ENCODE results near the gene GATAD2A.
"Not testable (repeated sequence)": the region's sequence is repeated elsewhere in the genome, so short reads cannot be mapped to it uniquely, and the experiment has no call there.

GATAD2A gene

GRCh38 chr19:19381007-19381926, 24.2 kb upstream of the GATAD2A start:
- no peak for TF ChIP-seq ZNF274 (IDR thresholded peaks at IDR 0.05; ENCODE audit: low read depth, low read length)
- no peak overlapping the region for H3K4me3 ChIP-seq (ENCODE audit: low read length)

- H3K4me3 ChIP-seq (ENCODE audit: low read length), result no peak overlapping the region
- TF ChIP-seq ZNF274 (IDR thresholded peaks at IDR 0.05; ENCODE audit: low read depth, low read length), result no peak
Measured at GRCh38 chr19:19382118-19382517, 23.4 kb upstream of the GATAD2A start.

GRCh38 chr19:19384486-19384885, 21.0 kb upstream of the GATAD2A start:
- no peak for TF ChIP-seq ZNF274 (IDR thresholded peaks at IDR 0.05; ENCODE audit: low read depth, low read length)
- H3K4me3 ChIP-seq (ENCODE audit: low read length), result peak overlapping the region; percentile 55; the same call in 1 of the 2 replicates

- peak overlapping the region; percentile 98; the same call in 1 of the 2 replicates for H3K4me3 ChIP-seq (ENCODE audit: low read length)
- no peak for TF ChIP-seq ZNF274 (IDR thresholded peaks at IDR 0.05; ENCODE audit: low read depth, low read length)
Measured at GRCh38 chr19:19385131-19385895, 20.2 kb upstream of the GATAD2A start.

- TF ChIP-seq ZNF274 (IDR thresholded peaks at IDR 0.05; ENCODE audit: low read depth, low read length), result no peak
Measured at GRCh38 chr19:19385896-19386869, 19.3 kb upstream of the GATAD2A start.

GRCh38 chr19:19387108-19387507, 18.4 kb upstream of the GATAD2A start:
- TF ChIP-seq ZNF274 (IDR thresholded peaks at IDR 0.05; ENCODE audit: low read depth, low read length), result no peak
- H3K4me3 ChIP-seq (ENCODE audit: low read length), result peak overlapping the region; percentile 98

More at GRCh38 chr19:19385896-19386869, 19.3 kb upstream of the GATAD2A start:
- H3K4me3 ChIP-seq (ENCODE audit: low read length), result peak overlapping the region; percentile 98

GRCh38 chr19:19388568-19389555, 16.6 kb upstream of the GATAD2A start:
- no peak for TF ChIP-seq ZNF274 (IDR thresholded peaks at IDR 0.05; ENCODE audit: low read depth, low read length)
- H3K4me3 ChIP-seq (ENCODE audit: low read length), result no peak overlapping the region

GRCh38 chr19:19389683-19390082, 15.8 kb upstream of the GATAD2A start:
- H3K4me3 ChIP-seq (ENCODE audit: low read length), result not testable (repeated sequence)

GRCh38 chr19:19394333-19394732, 11.1 kb upstream of the GATAD2A start:
- not testable (repeated sequence) for H3K4me3 ChIP-seq (ENCODE audit: low read length)

GRCh38 chr19:19399733-19400433, 5.6 kb upstream of the GATAD2A start:
- no peak for TF ChIP-seq ZNF274 (IDR thresholded peaks at IDR 0.05; ENCODE audit: low read depth, low read length)
- H3K4me3 ChIP-seq (ENCODE audit: low read length), result no peak overlapping the region

- H3K4me3 ChIP-seq (ENCODE audit: low read length), result no peak overlapping the region
- TF ChIP-seq ZNF274 (IDR thresholded peaks at IDR 0.05; ENCODE audit: low read depth, low read length), result no peak
Measured at GRCh38 chr19:19402656-19403372, 2.7 kb upstream of the GATAD2A start.
